Measurements from ENCODE around the gene AKT3. TPM values are rescaled to one million over a fixed set of nuclear protein-coding genes. Genes with fewer than 3 reads are reported as not detected.

AKT3 gene
- total and polyA plus RNA-seq, 4 donors = 7.1 to 53.1 (median 23.8) TPM

DNA sequence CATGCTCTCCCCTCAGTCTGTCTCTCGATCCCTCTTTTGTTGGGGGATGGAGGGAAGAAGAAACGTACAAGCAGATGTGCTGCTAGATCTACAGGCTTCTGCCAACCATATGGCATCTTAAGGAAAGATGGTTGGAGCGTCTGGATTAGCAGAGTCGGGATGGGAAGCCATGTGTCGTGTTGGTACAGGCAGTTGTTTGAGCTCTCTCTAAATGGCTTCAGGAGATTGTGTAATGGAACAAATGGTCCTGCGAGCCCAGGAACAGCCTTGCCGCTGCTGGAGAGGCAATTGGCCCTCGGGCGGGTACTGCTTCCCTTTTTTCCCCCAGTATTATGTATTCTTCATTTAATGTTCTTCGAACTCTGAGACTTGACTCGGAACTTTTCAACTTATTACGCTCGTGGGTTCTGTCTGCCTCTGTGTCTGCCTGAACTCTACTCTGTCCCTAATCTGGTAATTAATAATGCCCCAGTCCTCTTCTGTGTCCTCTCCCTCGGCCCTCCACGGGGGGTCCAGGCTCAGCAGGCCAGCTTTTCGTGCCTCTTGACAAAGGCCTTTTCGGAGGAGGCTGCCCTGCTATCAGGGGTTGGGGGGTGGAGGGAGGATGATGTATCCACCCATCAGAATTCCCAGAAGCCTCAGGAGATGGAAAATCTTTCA is 378.9 kb downstream of the AKT3 start:
- Histone ChIP-seq H3K4me1 (ENCODE audit: control insufficient read depth in 5 of 5, insufficient read depth in 5 of 5, low read length in 5 of 5) (peaks cover 0 to 16% (median 3%) of the 10 kb centered on the region in 5 donors), H3K36me3 (ENCODE audit: control insufficient read depth in 4 of 4, insufficient read depth in 4 of 4, low read length in 4 of 4) (peaks cover 0 to 12% (median 1%) of the 10 kb centered on the region in 4 donors), H3K27me3 (ENCODE audit: control insufficient read depth in 3 of 3, insufficient read depth in 3 of 3, low read length in 2 of 3) (no peaks in the 10 kb centered on the region), H3K27ac (ENCODE audit: low read depth in 1 of 2, low read length in 1 of 2) (no peak overlapping the region), H3K9ac (ENCODE audit: insufficient read depth in 1 of 2, low read length in 2 of 2) (no peak overlapping the region), H3K9me3 (ENCODE audit: control insufficient read depth in 4 of 4, insufficient read depth in 3 of 4, low read length in 3 of 4) (no peaks in the 10 kb centered on the region), H3K4me3 (no peak overlapping the region)
- no peak for DNase-seq
- WGBS, 2 donors = 59 to 79% methylated on average over 17 of the region's 17 CpGs
- no peak for ATAC-seq (ENCODE audit: insufficient read depth, low FRiP score)
- TF ChIP-seq, protein P1, sequence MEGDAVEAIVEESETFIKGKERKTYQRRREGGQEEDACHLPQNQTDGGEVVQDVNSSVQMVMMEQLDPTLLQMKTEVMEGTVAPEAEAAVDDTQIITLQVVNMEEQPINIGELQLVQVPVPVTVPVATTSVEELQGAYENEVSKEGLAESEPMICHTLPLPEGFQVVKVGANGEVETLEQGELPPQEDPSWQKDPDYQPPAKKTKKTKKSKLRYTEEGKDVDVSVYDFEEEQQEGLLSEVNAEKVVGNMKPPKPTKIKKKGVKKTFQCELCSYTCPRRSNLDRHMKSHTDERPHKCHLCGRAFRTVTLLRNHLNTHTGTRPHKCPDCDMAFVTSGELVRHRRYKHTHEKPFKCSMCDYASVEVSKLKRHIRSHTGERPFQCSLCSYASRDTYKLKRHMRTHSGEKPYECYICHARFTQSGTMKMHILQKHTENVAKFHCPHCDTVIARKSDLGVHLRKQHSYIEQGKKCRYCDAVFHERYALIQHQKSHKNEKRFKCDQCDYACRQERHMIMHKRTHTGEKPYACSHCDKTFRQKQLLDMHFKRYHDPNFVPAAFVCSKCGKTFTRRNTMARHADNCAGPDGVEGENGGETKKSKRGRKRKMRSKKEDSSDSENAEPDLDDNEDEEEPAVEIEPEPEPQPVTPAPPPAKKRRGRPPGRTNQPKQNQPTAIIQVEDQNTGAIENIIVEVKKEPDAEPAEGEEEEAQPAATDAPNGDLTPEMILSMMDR (IDR thresholded peaks at IDR 0.05; ENCODE audit: control extremely low read depth, extremely low read depth) = no peak

DNA sequence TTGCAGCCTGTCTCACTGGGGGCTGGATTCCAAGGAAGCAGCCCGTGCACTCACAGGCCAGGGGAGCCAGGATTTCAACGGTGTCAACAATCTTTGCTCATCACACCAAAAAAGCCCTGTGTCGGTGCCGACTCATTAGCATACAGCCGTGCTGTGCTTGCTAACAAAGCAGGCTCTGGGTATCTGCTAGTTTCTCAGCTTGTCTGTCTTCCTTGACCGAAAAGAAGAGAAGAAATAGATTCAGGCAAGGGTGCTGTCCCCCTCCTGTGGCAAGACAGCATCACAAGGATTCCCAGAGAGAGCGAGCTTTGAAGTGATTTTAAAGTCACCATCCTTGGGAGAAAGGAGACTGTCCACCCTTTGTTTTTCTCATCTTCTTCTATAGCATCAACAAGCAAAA is 379.5 kb downstream of the AKT3 start:
- DNase-seq (no peak), ATAC-seq (ENCODE audit: insufficient read depth, low FRiP score) (no peak)
- Histone ChIP-seq H3K27ac (ENCODE audit: low read depth in 1 of 2, low read length in 1 of 2) (no peak overlapping the region), H3K36me3 (ENCODE audit: control insufficient read depth in 4 of 4, insufficient read depth in 4 of 4, low read length in 4 of 4) (peaks cover 0 to 12% (median 1%) of the 10 kb centered on the region in 4 donors), H3K9ac (ENCODE audit: insufficient read depth in 1 of 2, low read length in 2 of 2) (no peak overlapping the region), H3K9me3 (ENCODE audit: control insufficient read depth in 4 of 4, insufficient read depth in 3 of 4, low read length in 3 of 4) (no peaks in the 10 kb centered on the region), H3K4me3 (no peak overlapping the region), H3K27me3 (ENCODE audit: control insufficient read depth in 3 of 3, insufficient read depth in 3 of 3, low read length in 2 of 3) (no peaks in the 10 kb centered on the region), H3K4me1 (ENCODE audit: control insufficient read depth in 5 of 5, insufficient read depth in 5 of 5, low read length in 5 of 5) (peaks cover 0 to 16% (median 3%) of the 10 kb centered on the region in 5 donors)
- TF ChIP-seq, protein P1 (IDR thresholded peaks at IDR 0.05; ENCODE audit: control extremely low read depth, extremely low read depth) = no peak
- 86 to 87% methylated on average over 7 of the region's 7 CpGs for WGBS, 2 donors

DNA sequence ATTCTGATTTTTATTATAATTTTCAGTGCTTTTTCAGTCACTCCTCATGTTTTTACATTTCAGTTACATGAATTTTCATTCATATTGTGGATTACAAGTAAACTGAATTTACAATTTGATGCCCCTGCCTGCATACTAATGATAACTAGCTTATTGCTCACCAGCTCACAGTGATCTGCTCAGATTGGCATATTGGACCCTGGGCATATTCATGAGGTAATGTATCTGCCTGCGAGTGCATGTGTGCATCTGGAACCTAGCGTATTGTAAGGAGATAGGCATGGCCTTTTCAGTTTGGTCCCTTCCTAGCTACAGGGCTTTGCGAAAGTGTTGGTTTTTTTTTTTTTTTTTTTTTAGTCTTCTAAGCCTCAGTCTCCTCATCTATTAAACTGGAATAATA is 380.5 kb downstream of the AKT3 start:
- Histone ChIP-seq H3K27me3 (ENCODE audit: control insufficient read depth in 3 of 3, insufficient read depth in 3 of 3, low read length in 2 of 3) (no peaks in the 10 kb centered on the region), H3K4me3 (no peak overlapping the region), H3K36me3 (ENCODE audit: control insufficient read depth in 4 of 4, insufficient read depth in 4 of 4, low read length in 4 of 4) (peaks cover 0 to 8% (median 1%) of the 10 kb centered on the region in 4 donors), H3K9me3 (ENCODE audit: control insufficient read depth in 4 of 4, insufficient read depth in 3 of 4, low read length in 3 of 4) (no peaks in the 10 kb centered on the region), H3K9ac (ENCODE audit: insufficient read depth in 1 of 2, low read length in 2 of 2) (no peak overlapping the region), H3K27ac (ENCODE audit: low read depth in 1 of 2, low read length in 1 of 2) (no peak overlapping the region), H3K4me1 (ENCODE audit: control insufficient read depth in 5 of 5, insufficient read depth in 5 of 5, low read length in 5 of 5) (peaks cover 0 to 14% (median 3%) of the 10 kb centered on the region in 5 donors)
- DNase-seq = no peak
- WGBS, 2 donors = 96 to 97% methylated on average over 3 of the region's 3 CpGs
- TF ChIP-seq, protein P1 (IDR thresholded peaks at IDR 0.05; ENCODE audit: control extremely low read depth, extremely low read depth) = no peak
- ATAC-seq (ENCODE audit: insufficient read depth, low FRiP score) = no peak
